Natural killer cell treated with Interleukin-12 subunit alpha and Interleukin-12 subunit beta and Interleukin-15 and Interleukin-18, amount 100 ng/mL, for 72 hours (primary cell): ENCODE measurements around the gene ARHGAP28. TPM values are rescaled to one million over a fixed set of nuclear protein-coding genes. Genes with fewer than 3 reads are reported as not detected.
"Not testable (repeated sequence)": the region's sequence is repeated elsewhere in the genome, so short reads cannot be mapped to it uniquely, and the experiment has no call there.

Source experiments
- ATAC-seq, 2 donors: fragments of 150-1000 bp; cut with Tn5 transposase in 1 of 2; sonication (Bioruptor Pico), chemical (Tn5 transposase) in 1 of 2; 2 replicates each; pipeline ENCODE4 v1.10.0; 2021
- DNase-seq: peaks from one replicate; pipeline ENCODE4 v3.0.0; 2022; ENCODE audit warnings: low spot score
- H3K27ac Mint-ChIP-seq, 2 donors: 1 replicate in 1 of 2; 2 replicates in 1 of 2; pipeline ENCODE4 v1.8.0; 2022; ENCODE audit warnings: mixed read lengths in 2 of 2, mild to moderate bottlenecking in 1 of 2, moderate library complexity in 1 of 2
- H3K27me3 Mint-ChIP-seq, 2 donors: 1 replicate in 1 of 2; 2 replicates in 1 of 2; pipeline ENCODE4 v1.8.0; 2022; ENCODE audit warnings: mixed read lengths in 2 of 2
- H3K36me3 Mint-ChIP-seq: one replicate; pipeline ENCODE4 v1.8.0; 2022; ENCODE audit warnings: mixed read lengths
- H3K4me1 Mint-ChIP-seq, 2 donors: 1 replicate in 1 of 2; 2 replicates in 1 of 2; pipeline ENCODE4 v1.8.0; 2022; ENCODE audit warnings: low read depth in 2 of 2, mixed read lengths in 2 of 2, mild to moderate bottlenecking in 1 of 2
- H3K4me3 Mint-ChIP-seq: one replicate; pipeline ENCODE4 v1.8.0; 2022; ENCODE audit warnings: mixed read lengths
- H3K9me3 Mint-ChIP-seq: 2 replicates; pipeline ENCODE4 v1.8.0; 2022; ENCODE audit warnings: mixed read lengths
- total RNA-seq, 2 donors: library from RNA; stranded (reverse); gene quantifications; one replicate each; pipeline ENCODE4 v1.2.3, GENCODE V29; 2022

Gene ARHGAP28
- total RNA-seq, 2 donors from 2014 or later: not detected

DNA sequence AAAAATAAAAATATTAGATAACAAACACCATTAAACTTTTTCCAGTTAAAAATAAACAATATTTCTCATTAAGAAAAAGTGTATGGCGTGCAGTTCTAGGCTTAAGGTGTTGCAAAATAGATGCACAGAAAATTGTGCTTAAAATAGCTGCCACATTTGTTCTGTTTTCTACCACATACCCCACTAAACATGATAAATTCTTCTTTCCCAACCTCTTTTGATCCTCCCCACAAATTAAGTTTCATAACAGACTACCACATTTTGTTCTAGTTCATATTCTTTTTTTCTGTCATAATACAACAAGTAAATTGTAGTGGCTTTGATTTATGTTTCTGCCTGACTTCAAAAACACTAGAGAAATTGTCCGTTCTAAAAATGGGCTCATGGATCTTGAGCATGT is 64.5 kb downstream of the ARHGAP28 start:
- H3K27me3 Mint-ChIP-seq: no peaks in the 10 kb centered on the region
- H3K36me3 Mint-ChIP-seq: no peaks in the 10 kb centered on the region
- no peaks in the 10 kb centered on the region for H3K4me1 Mint-ChIP-seq
- DNase-seq: no peak
- ATAC-seq: no peak
- H3K9me3 Mint-ChIP-seq: peaks cover 11% of the 10 kb centered on the region
- no peak overlapping the region for H3K27ac Mint-ChIP-seq
- no peak overlapping the region for H3K4me3 Mint-ChIP-seq

DNA sequence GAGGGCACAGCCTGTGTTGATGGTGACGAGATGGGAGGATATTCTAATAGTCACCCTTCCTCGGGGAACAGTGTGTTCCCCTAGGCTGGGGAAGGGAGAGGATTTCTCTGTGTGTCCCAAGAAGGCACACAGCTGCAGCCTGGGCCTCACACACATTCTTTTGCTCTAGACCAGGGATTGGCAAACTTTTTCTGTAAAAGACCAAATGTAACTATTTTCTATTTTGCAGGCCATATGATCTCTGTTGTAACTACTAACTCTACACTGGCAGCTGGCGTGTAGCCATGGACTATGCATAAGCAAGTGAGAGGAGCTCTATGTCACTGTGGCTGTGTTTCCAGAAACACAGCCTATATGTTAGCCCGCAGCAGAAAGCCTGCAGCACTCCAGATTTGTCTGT is 65.8 kb downstream of the ARHGAP28 start:
- H3K36me3 Mint-ChIP-seq: no peaks in the 10 kb centered on the region
- H3K4me1 Mint-ChIP-seq: no peaks in the 10 kb centered on the region
- DNase-seq (no peak), ATAC-seq (no peak)
- H3K9me3 Mint-ChIP-seq: peaks cover 14% of the 10 kb centered on the region
- no peaks in the 10 kb centered on the region for H3K27me3 Mint-ChIP-seq
- H3K27ac Mint-ChIP-seq: no peak overlapping the region
- H3K4me3 Mint-ChIP-seq: no peak overlapping the region

DNA sequence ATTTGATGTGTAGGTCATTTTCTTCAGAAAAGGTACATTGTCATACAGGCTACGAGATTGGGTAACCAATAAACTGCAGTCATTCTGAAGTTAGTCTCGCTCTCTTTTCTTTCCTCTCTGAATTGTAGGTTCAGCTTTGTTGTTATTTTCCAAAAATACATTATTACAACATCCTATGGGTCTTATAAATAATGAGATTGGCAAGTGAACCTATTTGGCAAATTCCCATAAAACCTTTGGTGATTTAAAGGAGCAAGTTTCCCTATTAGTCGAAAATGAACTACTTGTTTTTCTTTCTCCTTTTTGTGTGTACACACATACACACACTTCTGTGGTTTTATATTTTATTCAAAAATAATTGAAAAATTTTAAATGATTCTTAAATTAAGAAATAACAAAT is 67.0 kb downstream of the ARHGAP28 start:
- H3K4me1 Mint-ChIP-seq: no peaks in the 10 kb centered on the region
- ATAC-seq: no peak

DNA sequence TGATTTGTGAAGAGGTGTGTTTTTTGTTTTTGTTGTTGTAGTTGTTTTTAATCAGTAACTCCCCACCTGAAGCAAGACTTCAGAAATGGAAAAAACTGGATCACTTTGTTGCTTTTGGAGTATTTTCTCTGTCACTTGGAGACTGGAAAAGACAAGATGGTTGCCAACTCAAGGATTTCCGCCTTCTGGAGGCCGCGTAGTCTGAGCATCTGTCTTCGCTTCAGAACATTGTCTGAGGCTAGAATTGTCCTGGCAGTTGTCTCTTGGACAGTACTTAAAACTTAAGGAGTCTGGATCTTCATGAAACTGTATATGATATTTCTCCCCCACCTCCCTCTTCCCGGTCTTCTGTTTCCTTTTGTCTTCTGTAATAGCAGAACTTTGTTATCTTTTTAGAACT is 67.7 kb downstream of the ARHGAP28 start:
- DNase-seq (no peak), ATAC-seq (no peak)
- no peak overlapping the region for H3K27ac Mint-ChIP-seq
- no peaks in the 10 kb centered on the region for H3K27me3 Mint-ChIP-seq
- H3K36me3 Mint-ChIP-seq: no peaks in the 10 kb centered on the region
- no peaks in the 10 kb centered on the region for H3K4me1 Mint-ChIP-seq
- no peak overlapping the region for H3K4me3 Mint-ChIP-seq
- H3K9me3 Mint-ChIP-seq: peaks cover 14% of the 10 kb centered on the region

More for the DNA sequence above, 67.0 kb downstream of the ARHGAP28 start:
- H3K4me3 Mint-ChIP-seq: no peak overlapping the region
- DNase-seq: no peak
- H3K9me3 Mint-ChIP-seq: peaks cover 12% of the 10 kb centered on the region
- H3K36me3 Mint-ChIP-seq: no peaks in the 10 kb centered on the region
- no peak overlapping the region for H3K27ac Mint-ChIP-seq
- no peaks in the 10 kb centered on the region for H3K27me3 Mint-ChIP-seq

DNA sequence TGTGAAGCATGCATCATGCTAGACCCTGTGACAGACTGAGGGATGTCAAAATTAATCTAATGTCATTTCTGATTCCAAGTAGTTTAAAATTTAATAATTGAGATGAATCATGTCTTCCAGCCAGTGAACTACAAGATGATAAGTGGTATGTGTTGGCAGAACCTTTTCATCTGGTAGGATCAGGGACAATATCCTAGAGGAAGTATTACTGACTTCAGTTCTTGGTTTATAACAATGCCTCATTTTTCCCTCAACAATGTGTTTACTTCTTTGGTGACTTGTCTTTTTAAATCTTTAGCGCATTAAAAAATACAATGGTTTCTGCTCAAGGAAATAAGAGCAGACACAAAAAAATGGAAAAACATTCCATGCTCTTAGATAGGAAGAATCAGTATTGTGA is 69.4 kb downstream of the ARHGAP28 start:
- Mint-ChIP-seq H3K9me3 (peaks cover 9% of the 10 kb centered on the region), H3K27me3 (no peaks in the 10 kb centered on the region), H3K27ac (no peak overlapping the region), H3K4me1 (no peaks in the 10 kb centered on the region), H3K36me3 (no peaks in the 10 kb centered on the region), H3K4me3 (no peak overlapping the region)
- DNase-seq (no peak), ATAC-seq (no peak)

DNA sequence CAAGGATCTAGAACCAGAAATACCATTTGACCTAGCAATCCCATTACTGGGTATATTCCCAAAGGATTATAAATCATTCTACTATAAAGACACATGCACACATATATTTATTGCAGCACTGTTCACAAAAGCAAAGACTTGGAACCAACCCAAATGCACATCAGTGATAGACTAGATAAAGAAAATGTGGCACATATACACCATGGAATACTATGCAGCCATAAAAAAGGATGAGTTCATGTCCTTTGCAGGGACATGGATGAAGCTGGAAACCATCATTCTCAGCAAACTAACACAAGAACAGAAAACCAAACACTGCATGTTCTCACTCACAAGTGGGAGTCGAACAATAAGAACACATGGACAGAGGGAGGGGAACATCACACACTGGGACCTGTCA is 70.8 kb downstream of the ARHGAP28 start:
- not testable (repeated sequence) for DNase-seq, ATAC-seq, H3K36me3 Mint-ChIP-seq, H3K27me3 Mint-ChIP-seq, H3K9me3 Mint-ChIP-seq, H3K4me3 Mint-ChIP-seq, H3K4me1 Mint-ChIP-seq, H3K27ac Mint-ChIP-seq

DNA sequence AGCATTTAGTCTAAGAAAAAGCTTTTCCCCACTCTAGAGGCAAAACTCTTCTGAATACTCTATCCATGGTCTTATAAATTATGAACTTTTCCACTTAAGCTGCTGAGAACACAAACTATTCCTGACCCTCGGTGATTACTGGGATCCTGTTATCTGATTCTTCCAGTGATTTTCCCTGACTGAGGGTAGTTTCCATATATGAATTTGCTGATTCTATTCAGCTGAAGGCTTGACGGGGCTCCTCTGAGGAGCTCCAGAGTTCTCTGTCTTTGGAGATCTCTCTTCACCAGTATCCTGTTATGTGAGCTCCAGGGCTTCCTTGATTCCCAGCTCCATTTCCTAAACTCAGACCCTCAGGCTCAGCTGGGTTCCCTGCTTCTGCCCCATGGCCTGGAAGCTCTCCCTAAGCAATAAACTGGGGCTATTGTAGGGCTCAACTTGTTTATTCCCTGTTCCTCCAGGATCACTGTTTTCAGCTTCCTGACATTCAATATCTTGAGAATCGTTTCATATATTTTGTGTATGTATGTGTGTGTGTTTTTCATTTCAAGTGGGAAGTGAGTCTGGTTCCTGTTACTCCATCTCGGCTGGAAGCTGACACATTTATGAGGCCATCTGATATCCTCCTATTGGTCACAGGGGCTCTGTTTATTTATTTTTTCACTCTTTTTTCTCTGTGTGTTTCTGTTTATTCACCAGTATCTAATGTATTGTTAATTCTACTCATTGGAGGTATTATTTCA is 78.2 kb downstream of the ARHGAP28 start:
- no peaks in the 10 kb centered on the region for H3K4me1 Mint-ChIP-seq
- H3K36me3 Mint-ChIP-seq: peaks cover 6% of the 10 kb centered on the region
- peaks cover 18% of the 10 kb centered on the region for H3K9me3 Mint-ChIP-seq
- no peak for ATAC-seq
- H3K27me3 Mint-ChIP-seq: no peaks in the 10 kb centered on the region
- H3K27ac Mint-ChIP-seq: no peak overlapping the region
- no peak for DNase-seq
- no peak overlapping the region for H3K4me3 Mint-ChIP-seq

DNA sequence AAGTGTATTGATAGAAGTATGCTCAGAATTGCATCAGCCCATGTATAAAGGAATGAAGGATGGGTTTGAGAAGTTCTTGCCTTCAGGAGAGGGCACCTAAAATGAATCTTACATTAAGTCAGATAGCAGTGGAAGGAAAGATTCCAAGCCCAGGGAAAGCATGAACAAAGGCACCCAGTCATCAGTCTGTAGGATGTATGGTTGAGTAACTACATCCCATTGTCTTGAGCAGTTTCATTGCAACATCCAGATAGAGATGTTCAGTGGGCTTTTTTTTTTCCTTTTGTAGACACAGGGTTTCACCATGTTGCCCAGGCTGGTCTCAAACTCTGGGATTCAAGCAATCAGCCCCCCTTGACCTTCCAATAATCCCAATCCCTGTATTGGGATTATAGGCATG is 80.7 kb downstream of the ARHGAP28 start:
- no peak overlapping the region for H3K4me3 Mint-ChIP-seq
- no peaks in the 10 kb centered on the region for H3K27me3 Mint-ChIP-seq
- no peak for ATAC-seq
- H3K9me3 Mint-ChIP-seq: peaks cover 20% of the 10 kb centered on the region
- H3K36me3 Mint-ChIP-seq: peaks cover 6% of the 10 kb centered on the region
- no peaks in the 10 kb centered on the region for H3K4me1 Mint-ChIP-seq
- no peak overlapping the region for H3K27ac Mint-ChIP-seq
- DNase-seq: no peak

DNA sequence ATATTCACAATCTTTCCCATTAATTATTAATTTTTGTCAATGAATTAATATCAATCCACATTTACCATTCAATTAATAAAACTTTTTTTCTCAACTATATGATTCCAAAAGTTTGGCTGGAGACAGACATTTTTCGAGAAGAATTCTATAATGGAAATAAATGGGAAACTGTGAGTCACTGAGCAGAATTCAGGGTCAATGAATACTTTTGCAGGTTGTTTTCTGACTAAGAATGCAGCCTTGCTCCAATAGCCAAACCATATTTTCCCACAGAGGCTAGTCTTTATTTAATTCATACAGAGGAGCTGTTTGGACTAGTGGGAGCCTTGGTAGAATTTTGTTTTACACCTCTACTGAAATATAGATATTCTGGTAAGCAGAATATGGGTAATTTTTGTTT is 82.3 kb downstream of the ARHGAP28 start:
- H3K27ac Mint-ChIP-seq: no peak overlapping the region
- no peak for DNase-seq
- H3K27me3 Mint-ChIP-seq: no peaks in the 10 kb centered on the region
- H3K36me3 Mint-ChIP-seq: peaks cover 6% of the 10 kb centered on the region
- H3K4me1 Mint-ChIP-seq: no peaks in the 10 kb centered on the region
- H3K9me3 Mint-ChIP-seq: peaks cover 15% of the 10 kb centered on the region
- no peak for ATAC-seq
- no peak overlapping the region for H3K4me3 Mint-ChIP-seq

DNA sequence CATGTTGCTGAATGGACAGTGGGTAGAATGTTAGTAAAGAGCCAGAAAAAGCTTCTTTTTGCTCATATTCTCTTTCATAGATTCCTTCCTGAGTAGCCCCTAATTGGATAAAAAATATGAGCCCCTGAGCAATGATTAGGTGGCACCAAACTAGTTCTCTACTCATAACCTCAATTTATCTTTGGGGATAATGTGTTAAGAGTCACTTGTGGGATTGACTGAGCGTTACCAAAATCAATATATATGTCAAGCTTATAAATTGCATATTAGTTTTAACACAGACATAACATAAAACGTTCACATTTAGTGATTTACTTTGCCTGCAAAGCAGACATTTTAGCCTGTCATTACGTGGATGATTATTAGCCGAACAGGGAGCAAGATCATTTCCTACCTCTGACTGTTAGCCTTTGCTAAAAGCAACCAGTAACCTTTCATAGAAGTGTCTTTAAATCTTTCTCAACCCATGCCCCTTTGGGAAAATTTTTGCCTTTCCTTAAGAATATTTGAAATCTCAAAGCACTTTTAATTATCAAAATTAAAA is 85.4 kb downstream of the ARHGAP28 start:
- Mint-ChIP-seq H3K9me3 (peaks cover 10% of the 10 kb centered on the region), H3K4me1 (no peaks in the 10 kb centered on the region), H3K36me3 (no peaks in the 10 kb centered on the region), H3K4me3 (no peak overlapping the region), H3K27me3 (no peaks in the 10 kb centered on the region), H3K27ac (no peak overlapping the region)
- DNase-seq (no peak), ATAC-seq (no peak)

DNA sequence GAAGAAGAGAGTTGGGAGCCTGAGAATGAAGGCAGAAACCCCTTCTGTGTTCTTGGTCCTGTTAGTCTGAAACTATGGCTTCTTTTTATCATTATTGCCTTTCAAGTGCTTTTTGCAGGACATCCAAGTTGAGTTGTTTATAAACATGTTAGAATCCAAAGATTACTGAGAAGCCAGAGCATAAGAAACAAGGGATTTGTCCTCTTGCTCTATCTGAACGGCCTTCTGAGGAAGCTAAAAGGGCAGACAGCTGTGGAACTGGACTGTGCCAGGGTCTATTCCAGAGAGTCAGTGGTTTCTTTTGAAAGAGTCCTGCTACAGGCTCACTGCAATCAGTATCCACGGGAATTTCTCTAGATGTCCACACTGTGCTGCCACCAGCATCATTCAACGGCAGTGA is 86.6 kb downstream of the ARHGAP28 start:
- no peaks in the 10 kb centered on the region for H3K27me3 Mint-ChIP-seq
- H3K4me1 Mint-ChIP-seq: no peaks in the 10 kb centered on the region
- no peak overlapping the region for H3K4me3 Mint-ChIP-seq
- H3K36me3 Mint-ChIP-seq: no peaks in the 10 kb centered on the region
- H3K27ac Mint-ChIP-seq: no peak overlapping the region
- peaks cover 6% of the 10 kb centered on the region for H3K9me3 Mint-ChIP-seq
- ATAC-seq (no peak), DNase-seq (no peak)

DNA sequence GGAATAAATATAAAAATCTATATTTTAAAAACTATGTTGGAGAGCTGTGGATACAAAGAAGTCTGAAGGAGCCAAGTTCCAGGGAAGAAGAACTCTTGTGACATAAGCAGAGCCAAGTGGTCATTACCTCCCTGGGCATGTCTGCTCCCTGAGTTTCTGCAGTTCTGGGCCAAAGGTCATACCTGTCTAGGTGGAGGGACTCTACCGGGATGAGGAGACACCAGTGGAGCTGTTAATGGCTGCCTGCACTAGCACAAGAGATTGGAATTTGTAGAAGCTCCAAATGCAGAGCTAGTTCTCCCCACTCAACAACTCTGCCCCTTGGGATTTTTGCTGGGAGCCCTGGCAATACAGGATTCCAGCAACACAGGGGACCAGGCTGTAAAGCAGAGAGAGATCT is 89.8 kb downstream of the ARHGAP28 start:
- Mint-ChIP-seq H3K27me3 (no peaks in the 10 kb centered on the region), H3K4me3 (no peak overlapping the region), H3K27ac (no peak overlapping the region), H3K9me3 (peaks cover 4% of the 10 kb centered on the region), H3K36me3 (no peaks in the 10 kb centered on the region), H3K4me1 (no peaks in the 10 kb centered on the region)
- DNase-seq: no peak
- ATAC-seq: no peak

DNA sequence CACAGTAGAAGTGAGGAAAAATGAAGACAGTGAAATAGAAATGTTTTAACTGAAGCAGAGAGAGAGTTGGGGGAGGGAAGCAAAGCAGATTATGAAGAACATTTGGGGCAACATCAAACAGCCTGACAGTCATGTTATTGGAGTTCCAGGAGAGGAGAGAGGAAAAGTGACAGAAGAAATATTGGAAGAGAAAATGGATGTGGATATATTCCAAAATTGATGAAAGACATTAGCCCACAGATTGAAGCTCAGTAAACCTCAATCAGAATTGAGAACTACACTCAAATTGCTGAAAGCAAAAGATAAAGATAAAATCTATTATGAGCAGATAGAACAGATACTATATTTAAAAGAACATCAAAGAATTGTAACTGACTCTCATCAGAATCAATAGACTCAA is 90.8 kb downstream of the ARHGAP28 start:
- Mint-ChIP-seq H3K4me3 (no peak overlapping the region), H3K27ac (no peak overlapping the region), H3K9me3 (peaks cover 3% of the 10 kb centered on the region), H3K27me3 (no peaks in the 10 kb centered on the region), H3K36me3 (no peaks in the 10 kb centered on the region), H3K4me1 (no peaks in the 10 kb centered on the region)
- ATAC-seq: no peak
- no peak for DNase-seq

DNA sequence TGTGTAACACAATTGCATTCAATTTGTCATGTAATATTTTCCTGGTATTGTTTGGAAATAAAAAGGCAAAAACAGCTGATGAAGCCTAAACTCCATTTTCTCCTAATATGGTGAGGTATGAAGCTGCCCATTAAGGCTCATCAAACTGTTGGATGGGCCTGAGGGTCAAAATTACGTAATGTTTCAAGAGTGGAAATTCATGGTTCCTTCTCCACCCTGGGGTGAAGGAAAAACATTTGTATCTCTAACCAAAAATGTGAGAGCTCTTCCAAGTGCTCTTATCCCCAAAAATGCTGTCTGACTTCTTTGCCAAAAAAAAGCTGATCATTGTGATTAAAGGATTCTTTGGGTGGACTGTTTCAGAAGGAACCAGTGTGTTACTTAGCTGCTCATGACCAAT is 91.8 kb downstream of the ARHGAP28 start:
- Mint-ChIP-seq H3K36me3 (no peaks in the 10 kb centered on the region), H3K4me3 (no peak overlapping the region), H3K4me1 (no peaks in the 10 kb centered on the region), H3K27ac (no peak overlapping the region), H3K9me3 (peaks cover 9% of the 10 kb centered on the region), H3K27me3 (no peaks in the 10 kb centered on the region)
- DNase-seq (no peak), ATAC-seq (no peak)

DNA sequence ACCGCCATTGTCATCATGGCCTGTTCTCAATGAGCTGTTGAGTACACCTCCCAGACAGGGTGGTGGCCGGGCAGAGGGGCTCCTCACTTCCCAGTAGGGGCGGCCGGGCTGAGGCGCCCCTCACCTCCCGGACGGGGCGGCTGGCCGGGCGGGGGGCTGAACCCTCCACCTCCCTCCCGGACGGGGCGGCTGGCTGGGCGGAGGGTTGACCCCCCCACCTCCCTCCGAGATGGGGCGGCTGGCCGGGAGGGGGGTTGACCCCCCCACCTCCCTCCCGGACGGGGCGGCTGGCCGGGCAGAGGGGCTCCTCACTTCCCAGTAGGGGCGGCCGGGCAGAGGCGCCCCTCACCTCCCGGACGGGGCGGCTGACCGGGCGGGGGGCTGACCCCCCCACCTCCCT is 97.6 kb downstream of the ARHGAP28 start:
- H3K4me3 Mint-ChIP-seq, H3K4me1 Mint-ChIP-seq, DNase-seq, H3K36me3 Mint-ChIP-seq, H3K27me3 Mint-ChIP-seq, ATAC-seq, H3K27ac Mint-ChIP-seq: not testable (repeated sequence)
- H3K9me3 Mint-ChIP-seq: peaks cover 11% of the 10 kb centered on the region
